Stimulated activated CD4-positive, alpha-beta T cell treated with anti-CD3 and anti-CD28 coated beads, TNF-alpha, amount 100 ng/mL, for 1 hour (primary cell): ENCODE results near the gene ZMAT1.
A peak's percentile ranks its signal among the peaks of the same experiment; 100 is the strongest.
"Not testable (repeated sequence)": the region's sequence is repeated elsewhere in the genome, so short reads cannot be mapped to it uniquely, and the experiment has no call there.

Experiments used
- DNase-seq, 3 donors: peaks; one replicate each; pipeline ENCODE4 v3.0.0-alpha.2; 2020; ENCODE audit warnings: low read depth in 3 of 3, low spot score in 1 of 3

Gene ZMAT1

GRCh38 chrX:101931488-101932248 lies at the start of gene ZMAT1:
ZMAT1 (minus strand) TSS chrX:101932027; CDS start chrX:101932008, 19 bp downstream.
- DNase-seq: peak; percentile 82 to 87 (median 84)

DNA sequence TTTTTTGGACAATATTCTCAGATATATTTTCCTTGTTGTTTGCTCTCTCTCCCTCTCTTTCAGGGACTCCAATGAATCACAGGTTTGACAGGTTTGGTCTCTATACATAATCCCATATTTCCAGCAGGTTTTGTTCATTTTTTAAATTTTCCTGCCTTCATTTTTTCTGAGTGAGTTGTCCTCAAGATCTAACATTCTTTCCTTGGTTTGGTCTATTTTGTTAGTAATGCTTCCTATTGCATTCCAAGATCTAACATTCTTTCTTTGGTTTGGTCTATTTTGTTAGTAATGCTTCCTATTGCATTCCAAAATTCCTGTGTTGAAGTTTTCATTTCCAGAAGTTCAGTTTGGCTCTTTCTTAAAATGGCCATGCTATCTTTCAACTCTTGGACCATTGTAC lies 45.3 kb upstream of the ZMAT1 start:
- no peak for DNase-seq

GRCh38 chrX:101973066-101973465 lies 41.2 kb upstream of the ZMAT1 start:
- DNase-seq: no peak

DNA sequence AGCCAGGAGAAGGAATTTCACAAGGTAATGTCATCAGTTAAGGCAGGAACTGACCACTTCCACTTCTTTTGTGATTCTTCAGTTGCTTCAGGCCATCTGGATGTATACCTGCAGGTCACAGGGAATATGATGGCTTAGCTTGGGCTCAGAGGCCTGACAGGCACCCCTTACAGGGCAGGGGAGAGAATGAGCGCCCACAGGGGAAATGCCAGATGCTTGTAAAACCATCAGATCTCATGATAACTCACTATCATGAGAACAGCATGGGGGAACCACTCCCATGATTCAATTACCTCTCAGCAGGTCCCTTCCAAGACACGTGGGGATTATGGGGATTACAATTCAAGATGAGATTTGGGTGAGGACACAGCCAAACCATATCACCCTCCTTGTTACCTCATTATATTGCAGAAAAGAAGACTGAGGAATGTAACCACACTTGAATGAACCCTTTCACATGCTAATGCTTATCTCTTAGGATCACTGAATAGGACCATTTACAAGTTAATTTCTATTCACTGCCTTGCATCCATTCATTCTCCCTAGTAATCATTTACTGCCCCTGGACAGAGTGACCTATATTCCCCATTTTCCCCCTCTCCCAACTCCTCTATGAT lies 33.2 kb upstream of the ZMAT1 start:
- not testable (repeated sequence) for DNase-seq

DNA sequence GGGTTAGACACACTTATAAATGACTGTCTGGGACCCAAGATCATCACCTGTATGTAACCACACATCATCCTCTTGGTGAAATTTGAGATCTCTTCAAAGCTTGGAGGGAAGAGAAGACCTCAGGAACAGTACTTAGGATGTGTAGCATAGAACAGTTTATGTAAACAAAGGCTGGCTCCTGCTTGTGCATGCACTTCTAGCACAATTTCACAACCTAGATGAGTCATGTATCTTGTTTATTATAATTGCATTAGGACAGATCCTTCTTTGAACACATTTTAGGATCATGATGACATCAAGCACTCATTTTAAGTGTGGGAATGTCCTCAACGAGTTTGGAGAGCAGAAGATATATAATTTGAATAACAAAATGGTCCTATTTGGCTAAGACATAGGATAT lies 26.3 kb upstream of the ZMAT1 start:
- DNase-seq: no peak

- no peak for DNase-seq
These were observed 25.3 kb upstream of the ZMAT1 start for GRCh38 chrX:101957174-101957573.

DNA sequence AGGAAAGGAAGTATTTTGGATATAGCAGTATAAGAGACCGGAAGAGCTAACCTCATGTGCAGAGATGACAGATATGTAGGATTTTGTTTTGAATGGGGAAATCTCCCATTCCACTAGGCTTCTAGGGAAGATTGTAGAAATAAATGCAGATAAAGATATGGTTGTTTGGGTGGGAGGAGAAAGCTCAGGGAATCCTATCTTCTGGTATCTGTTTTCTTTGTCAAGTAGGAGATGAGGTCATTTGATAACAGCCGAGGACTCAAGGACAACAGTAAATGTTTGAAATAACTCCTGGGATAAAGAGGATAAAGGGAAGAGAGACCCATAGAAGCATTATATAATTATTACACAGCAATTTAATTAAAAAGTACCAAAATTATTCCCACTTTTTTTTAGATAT lies 24.7 kb upstream of the ZMAT1 start:
- DNase-seq: no peak

GRCh38 chrX:101950581-101950980 lies 18.8 kb upstream of the ZMAT1 start:
- no peak for DNase-seq

DNA sequence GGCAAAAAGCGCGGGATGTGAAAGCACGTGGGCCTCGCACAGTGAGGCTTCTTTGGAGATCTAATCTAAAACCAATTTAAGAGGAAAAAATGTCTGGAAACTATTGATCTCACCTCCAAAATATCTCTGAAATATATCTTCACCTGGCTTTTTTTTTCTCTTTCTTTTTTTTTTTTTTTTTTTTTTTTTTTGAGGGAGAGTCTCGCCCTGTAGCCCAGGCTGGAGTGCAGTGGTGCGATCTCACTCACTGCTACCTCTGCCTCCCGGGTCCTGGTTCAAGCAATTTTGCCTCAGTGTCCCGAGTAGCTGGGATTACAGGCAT lies 383 bp upstream of the ZMAT1 start:
- no peak for DNase-seq

- DNase-seq: no peak
These were observed 715 bp downstream of the ZMAT1 start for GRCh38 chrX:101931136-101931487.

GRCh38 chrX:101925733-101926132 lies 6.1 kb downstream of the ZMAT1 start:
- no peak for DNase-seq

- DNase-seq: no peak
These were observed 13.1 kb downstream of the ZMAT1 start for GRCh38 chrX:101918751-101919150.

GRCh38 chrX:101906136-101906796 lies 25.6 kb downstream of the ZMAT1 start:
- no peak for DNase-seq

DNA sequence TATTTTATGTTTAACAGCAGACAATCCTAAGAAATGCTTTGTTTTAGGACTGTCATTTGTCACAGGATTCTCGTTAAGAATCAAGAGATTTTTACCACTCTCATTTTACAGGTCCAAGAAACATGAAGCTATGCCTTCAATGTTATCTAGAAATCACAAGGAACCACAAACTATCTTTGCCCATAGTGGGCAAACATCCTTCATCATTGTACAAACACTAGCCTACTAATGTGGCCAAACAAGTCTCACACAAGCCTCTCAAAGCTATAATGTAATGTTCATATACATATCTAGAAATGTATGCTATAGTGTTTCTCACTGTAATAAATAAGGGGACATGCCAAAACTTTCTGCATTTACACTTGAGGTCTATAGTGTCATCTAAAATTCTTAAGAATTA lies 26.8 kb downstream of the ZMAT1 start:
- no peak for DNase-seq
